B cell (primary cell): ENCODE results near the gene MVD. TPM values are rescaled to one million over a fixed set of nuclear protein-coding genes. Genes with fewer than 3 reads are reported as not detected.

Experiments
- ATAC-seq: fragments of 200-7000 bp; cut with Tn5 transposase; one replicate; pipeline ENCODE4 v1.10.0; 2021; ENCODE audit warnings: low read depth, mild to moderate bottlenecking, moderate number of reproducible peaks, moderate library complexity
- CTCF ChIA-PET: fragments of 350-600 bp; sonication (Branson Sonifier 250); formaldehyde crosslinking; loops from one replicate; lab custom pipeline; 2021; ENCODE audit warnings: antibody characterized with exemption, inconsistent platforms; lab: Charles Lee
- POLR2A ChIA-PET: fragments of 350-600 bp; sonication (Branson Sonifier 250); formaldehyde crosslinking; loops from one replicate; lab custom pipeline; 2021; ENCODE audit warnings: antibody characterized with exemption; lab: Charles Lee
- DNase-seq: peaks from one replicate; pipeline ENCODE4 v3.0.0; 2013
- H2AFZ ChIP-seq: 2 replicates; pipeline ENCODE4 v1.6.1; 2012; ENCODE audit warnings: mild to moderate bottlenecking, low read depth, low read length; ENCODE audit not compliant: insufficient read depth, poor library complexity, severe bottlenecking
- H3K27ac ChIP-seq, 2 donors: 1 replicate in 1 of 2; 2 replicates in 1 of 2; pipeline ENCODE4 v1.5.1; 2012 to 2013; ENCODE audit warnings: low read length in 2 of 2, mild to moderate bottlenecking in 2 of 2, moderate library complexity in 1 of 2
- H3K27me3 ChIP-seq, 4 experiments: fragments of 200-600 bp in 1 of 4; sonication (generic) in 1 of 4; replicated peaks in 1 of 4; 1 replicate in 2 of 4; 2 replicates in 2 of 4; pipeline versions ENCODE4 v1.6.1 to v1.7.0; 2013 to 2016; ENCODE audit warnings: low read length in 3 of 4, mild to moderate bottlenecking in 2 of 4, mixed read lengths in 1 of 4, moderate library complexity in 1 of 4; ENCODE audit not compliant: insufficient read depth in 4 of 4, control insufficient read depth in 3 of 4; ENCODE audit errors: control extremely low read depth in 1 of 4
- H3K36me3 ChIP-seq, 2 experiments: replicated peaks in 1 of 2; 1 replicate in 1 of 2; 2 replicates in 1 of 2; pipeline versions ENCODE4 v1.6.1 to v1.7.1; 2013; ENCODE audit warnings: low read length in 1 of 2; ENCODE audit not compliant: insufficient read depth in 2 of 2, control insufficient read depth in 1 of 2; ENCODE audit errors: control extremely low read depth in 1 of 2, extremely low read depth in 1 of 2
- H3K4me1 ChIP-seq, 2 donors: fragments of 200-600 bp in 1 of 2; sonication (generic) in 1 of 2; 1 replicate in 1 of 2; 2 replicates in 1 of 2; pipeline versions ENCODE4 v1.5.1 to v1.6.1; 2013 to 2017; ENCODE audit warnings: low read length in 2 of 2; ENCODE audit not compliant: control insufficient read depth in 2 of 2, insufficient read depth in 2 of 2
- H3K4me2 ChIP-seq: replicated peaks from 2 replicates; pipeline ENCODE3; 2012; ENCODE audit warnings: mild to moderate bottlenecking, low read depth, low read length; ENCODE audit not compliant: poor library complexity, severe bottlenecking
- H3K4me3 ChIP-seq, 5 experiments: fragments of 200-600 bp in 1 of 5; sonication (generic) in 1 of 5; 1 replicate in 3 of 5; 2 replicates in 2 of 5; pipeline versions ENCODE4 v1.5.1 to v1.7.0; 2011 to 2016; ENCODE audit warnings: low read length in 4 of 5, mild to moderate bottlenecking in 4 of 5, low read depth in 2 of 5, control low read depth in 1 of 5, moderate library complexity in 1 of 5; ENCODE audit not compliant: insufficient read depth in 1 of 5; ENCODE audit errors: control extremely low read depth in 1 of 5, extremely low read depth in 1 of 5
- H3K79me2 ChIP-seq: fragments of 200-600 bp; sonication (generic); one replicate; pipeline ENCODE4 v1.6.0; 2016; ENCODE audit warnings: low read length; ENCODE audit not compliant: control insufficient read depth, insufficient read depth
- H3K9ac ChIP-seq: fragments of 200-600 bp; sonication (generic); 2 replicates; pipeline ENCODE4 v1.6.1; 2017; ENCODE audit warnings: mild to moderate bottlenecking, low read length, moderate library complexity
- H3K9me3 ChIP-seq, 3 donors: one replicate each; pipeline versions ENCODE4 v1.6.1 to v1.7.1; 2013; ENCODE audit warnings: low read length in 2 of 3; ENCODE audit not compliant: control insufficient read depth in 2 of 3, insufficient read depth in 1 of 3; ENCODE audit errors: control extremely low read depth in 1 of 3
- H4K20me1 ChIP-seq: 2 replicates; pipeline ENCODE4 v1.6.0; 2012; ENCODE audit warnings: mild to moderate bottlenecking, low read length; ENCODE audit not compliant: insufficient read depth, control insufficient read depth, poor library complexity, severe bottlenecking
- H3K27ac Mint-ChIP-seq: one replicate; pipeline ENCODE4 v1.8.0; 2021; ENCODE audit warnings: mixed read lengths
- H3K27me3 Mint-ChIP-seq: one replicate; pipeline ENCODE4 v1.8.0; 2021; ENCODE audit warnings: mixed read lengths
- H3K4me1 Mint-ChIP-seq: one replicate; pipeline ENCODE4 v1.8.0; 2021; ENCODE audit warnings: mixed read lengths
- H3K4me3 Mint-ChIP-seq: one replicate; pipeline ENCODE4 v1.8.0; 2021; ENCODE audit warnings: mixed read lengths
- H3K9me3 Mint-ChIP-seq: one replicate; pipeline ENCODE4 v1.8.0; 2022; ENCODE audit warnings: mixed read lengths; ENCODE audit not compliant: insufficient read depth
- EZH2 ChIP-seq: IDR thresholded peaks from 2 replicates; pipeline ENCODE4 v1.6.1; 2012; ENCODE audit warnings: borderline replicate concordance, low read depth, mild to moderate bottlenecking, moderate library complexity, low read length; ENCODE audit not compliant: insufficient read depth, poor library complexity, severe bottlenecking
- WGBS: methylation state at CpG from one replicate; pipeline ENCODE4 v1.1.5; 2013; ENCODE audit warnings: missing lambda C conversion rate; ENCODE audit not compliant: insufficient coverage; 5-methylcytosine and 5-hydroxymethylcytosine counted together
- intact Hi-C: fragments of 100-400 bp; cut with micrococcal nuclease; formaldehyde crosslinking; loops from one replicate; pipeline ENCODE4 v1.10.0; 2022
- polyA plus RNA-seq: library from polyadenylated mRNA; depleted of rRNA; stranded (reverse); fragments of >200 nt; gene quantifications from 2 replicates; pipeline ENCODE4 v1.2.3, GENCODE V29; 2012
- total RNA-seq, 2 donors: library from RNA; stranded (reverse); fragments of 120-200 nt in 1 of 2; gene quantifications; 1 replicate in 1 of 2; 2 replicates in 1 of 2; pipeline versions ENCODE4 v1.2.3 to v1.2.4, GENCODE V29; 2013 to 2022
- TF ChIP-seq, protein P1 (sequence below): fragments of 200-600 bp; IDR thresholded peaks from one replicate; pipeline ENCODE4 v1.8.0; 2022; ENCODE audit warnings: antibody characterized with exemption, mild to moderate bottlenecking

MVD gene
- total and polyA plus RNA-seq, 2 donors (not counting 1 experiment from before 2014, with no cell fraction given): 40.9 to 95.4 TPM

DNA sequence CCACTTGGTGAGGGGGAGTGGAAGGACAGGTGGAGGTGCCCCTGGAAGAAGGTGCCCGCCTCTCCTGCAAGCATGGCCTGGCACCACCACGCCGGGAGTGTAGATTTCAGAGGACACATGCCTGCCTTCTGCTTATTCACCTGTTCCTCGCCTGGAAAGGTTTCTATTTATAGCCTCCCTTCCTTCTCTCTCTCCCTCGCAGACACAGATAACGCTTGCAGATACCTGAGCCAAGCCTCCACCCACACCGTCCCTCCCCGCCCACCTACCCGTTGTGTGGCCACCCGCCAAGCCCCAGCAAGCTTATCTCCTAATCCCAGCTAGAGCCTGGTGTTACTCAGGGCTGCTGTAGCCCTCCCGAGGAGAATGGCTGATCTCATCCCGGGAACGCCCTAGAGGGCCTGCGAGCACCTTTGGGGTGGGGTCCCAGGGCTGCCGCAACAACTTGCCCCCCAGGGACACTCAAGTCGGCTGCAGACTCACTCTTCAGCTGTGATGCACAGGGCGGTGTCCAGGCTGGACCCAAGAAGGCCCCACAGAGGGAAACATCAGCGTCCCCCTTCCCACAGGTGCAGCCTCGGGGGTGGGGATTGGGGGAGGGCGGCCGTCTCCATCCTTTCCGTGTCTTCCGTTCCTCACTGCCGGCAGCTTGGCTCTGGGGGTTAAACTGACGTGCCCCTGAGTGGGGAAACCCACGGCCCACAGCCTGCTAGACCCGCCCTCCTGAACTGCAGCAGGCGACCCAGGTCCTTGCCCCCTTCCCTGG lies 25.3 kb upstream of the MVD start:
- 53% methylated on average over 27 of the region's 28 CpGs for WGBS
- TF ChIP-seq, protein P1, sequence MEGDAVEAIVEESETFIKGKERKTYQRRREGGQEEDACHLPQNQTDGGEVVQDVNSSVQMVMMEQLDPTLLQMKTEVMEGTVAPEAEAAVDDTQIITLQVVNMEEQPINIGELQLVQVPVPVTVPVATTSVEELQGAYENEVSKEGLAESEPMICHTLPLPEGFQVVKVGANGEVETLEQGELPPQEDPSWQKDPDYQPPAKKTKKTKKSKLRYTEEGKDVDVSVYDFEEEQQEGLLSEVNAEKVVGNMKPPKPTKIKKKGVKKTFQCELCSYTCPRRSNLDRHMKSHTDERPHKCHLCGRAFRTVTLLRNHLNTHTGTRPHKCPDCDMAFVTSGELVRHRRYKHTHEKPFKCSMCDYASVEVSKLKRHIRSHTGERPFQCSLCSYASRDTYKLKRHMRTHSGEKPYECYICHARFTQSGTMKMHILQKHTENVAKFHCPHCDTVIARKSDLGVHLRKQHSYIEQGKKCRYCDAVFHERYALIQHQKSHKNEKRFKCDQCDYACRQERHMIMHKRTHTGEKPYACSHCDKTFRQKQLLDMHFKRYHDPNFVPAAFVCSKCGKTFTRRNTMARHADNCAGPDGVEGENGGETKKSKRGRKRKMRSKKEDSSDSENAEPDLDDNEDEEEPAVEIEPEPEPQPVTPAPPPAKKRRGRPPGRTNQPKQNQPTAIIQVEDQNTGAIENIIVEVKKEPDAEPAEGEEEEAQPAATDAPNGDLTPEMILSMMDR: no peak
- no peak for TF ChIP-seq EZH2
- no peak for DNase-seq
- H3K27ac ChIP-seq: no peak overlapping the region
- Mint-ChIP-seq H3K9me3 (no peaks in the 10 kb centered on the region), H3K4me3 (no peak overlapping the region), H3K27ac (peak overlapping the region; percentile 59), H3K27me3 (no peaks in the 10 kb centered on the region), H3K4me1 (peaks cover 44% of the 10 kb centered on the region)
- H3K79me2 ChIP-seq: peaks cover 25% of the 10 kb centered on the region
- ATAC-seq: no peak
- peaks cover 17% of the 10 kb centered on the region for H4K20me1 ChIP-seq
- H3K4me2 ChIP-seq: no peak overlapping the region
- ChIA-PET POLR2A (interaction anchor here (0.5 to 0.7 kb wide), 6 partner anchors 10 to 248 kb away, joined by 3 to 11 read pairs (median 4); no protein-coding TSS in a partner anchor), CTCF (interaction anchor here (0.7 to 1.4 kb wide), 2 partner anchors 19 to 113 kb away, joined by 4 to 6 read pairs; no protein-coding TSS in a partner anchor)
- peaks cover 0 to 4% (median 0%) of the 10 kb centered on the region in 3 donors for H3K9me3 ChIP-seq
- H3K4me1 ChIP-seq: peaks cover 35 to 56% of the 10 kb centered on the region in 2 donors
- H2AFZ ChIP-seq: no peak overlapping the region
- no peak overlapping the region for H3K4me3 ChIP-seq
- intact Hi-C loops: loop anchor here (10.0 kb wide), 1 partner anchor 877 kb away; the partner anchor contains the start of gene RPL13
- no peaks in the 10 kb centered on the region for H3K27me3 ChIP-seq
- no peaks in the 10 kb centered on the region for H3K36me3 ChIP-seq
- no peak overlapping the region for H3K9ac ChIP-seq

DNA sequence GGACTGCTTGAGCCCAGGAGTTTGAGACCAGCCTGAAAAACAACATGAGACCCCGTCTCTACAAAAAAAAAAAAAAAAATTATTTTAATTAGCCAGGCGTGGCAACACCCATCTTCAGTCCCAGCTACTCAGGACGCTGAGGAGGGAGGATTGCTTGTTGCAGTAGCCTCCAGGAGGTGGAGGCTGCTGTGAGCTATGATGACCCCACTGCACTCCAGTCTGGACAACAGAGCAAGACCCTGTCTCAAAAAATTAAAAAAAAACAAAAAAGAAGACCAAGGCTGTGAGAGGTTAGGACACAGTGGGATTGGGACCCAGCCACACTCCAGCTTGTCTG lies 24.8 kb upstream of the MVD start:
- CTCF ChIA-PET: interaction anchor here (0.7 to 1.4 kb wide), 5 partner anchors 20 to 112 kb away, joined by 3 to 6 read pairs (median 4); partner anchors contain the start of gene IL17C

More for the DNA sequence above, 24.8 kb upstream of the MVD start:
- no peak overlapping the region for H2AFZ ChIP-seq
- peaks cover 17% of the 10 kb centered on the region for H4K20me1 ChIP-seq
- peaks cover 42% of the 10 kb centered on the region for H3K4me1 Mint-ChIP-seq
- no peaks in the 10 kb centered on the region for H3K27me3 Mint-ChIP-seq
- intact Hi-C loops: loop anchor here (10.0 kb wide), 1 partner anchor 877 kb away; the partner anchor contains the start of gene RPL13
- DNase-seq: no peak
- H3K27ac ChIP-seq: no peak overlapping the region
- peaks cover 0 to 4% (median 0%) of the 10 kb centered on the region in 3 donors for H3K9me3 ChIP-seq
- H3K9ac ChIP-seq: no peak overlapping the region
- H3K4me1 ChIP-seq: peaks cover 30 to 55% of the 10 kb centered on the region in 2 donors
- TF ChIP-seq, protein P1: no peak
- no peak for TF ChIP-seq EZH2
- no peak overlapping the region for H3K4me2 ChIP-seq
- H3K79me2 ChIP-seq: peaks cover 25% of the 10 kb centered on the region
- no CpG with 5 or more reads among the region's 3 CpGs for WGBS
- no peaks in the 10 kb centered on the region for H3K27me3 ChIP-seq
- H3K4me3 ChIP-seq: no peak overlapping the region
- H3K36me3 ChIP-seq: no peaks in the 10 kb centered on the region
- POLR2A ChIA-PET: interaction anchor here (0.5 to 1.9 kb wide), 8 partner anchors 11 to 248 kb away, joined by 3 to 11 read pairs (median 4); no protein-coding TSS in a partner anchor
- ATAC-seq: no peak
- no peak overlapping the region for H3K4me3 Mint-ChIP-seq
- H3K27ac Mint-ChIP-seq: no peak overlapping the region
- no peaks in the 10 kb centered on the region for H3K9me3 Mint-ChIP-seq
